HEK293 (cell line): ENCODE results near the gene PNPLA5.

Source experiments
- CTCF ChIP-seq: fragments of 450-650 bp; formaldehyde crosslinking; IDR thresholded peaks from 2 replicates; pipeline ENCODE4 v1.5.1; 2016; ENCODE audit warnings: missing biosample characterization, missing genetic modification characterization
- REST ChIP-seq: fragments of 450-650 bp; formaldehyde crosslinking; IDR thresholded peaks from 2 replicates; pipeline ENCODE4 v1.5.1; 2016; ENCODE audit warnings: missing biosample characterization, missing genetic modification characterization
- ZEB2 ChIP-seq: fragments of 450-650 bp; formaldehyde crosslinking; IDR thresholded peaks from 2 replicates; pipeline ENCODE4 v1.5.1; 2016; ENCODE audit warnings: missing biosample characterization, missing genetic modification characterization
- ZNF416 ChIP-seq: fragments of 450-650 bp; formaldehyde crosslinking; IDR thresholded peaks from 2 replicates; pipeline ENCODE4 v1.5.1; 2016; ENCODE audit warnings: missing biosample characterization, missing genetic modification characterization

- no peak for TF ChIP-seq CTCF (tag by site-specific recombination)
- no peak for TF ChIP-seq ZNF416 (tag by site-specific recombination)
- TF ChIP-seq REST (tag by site-specific recombination): no peak
- no peak for TF ChIP-seq ZEB2
These were observed 32.2 kb downstream of the PNPLA5 start for GRCh38 chr22:43859621-43860020.
